Activated CD4-positive, alpha-beta memory T cell treated with anti-CD3 and anti-CD28 coated beads for 36 hours (primary cell): ENCODE results near the gene PRKCQ. TPM values are rescaled to one million over a fixed set of nuclear protein-coding genes. Genes with fewer than 3 reads are reported as not detected.

ENCODE experiments used
- CTCF ChIA-PET: fragments of 350-600 bp; sonication (Branson Sonifier 250); formaldehyde crosslinking; loops from one replicate; lab custom pipeline; 2021; ENCODE audit warnings: antibody characterized with exemption, inconsistent platforms; lab: Charles Lee
- POLR2A ChIA-PET: fragments of 350-600 bp; sonication (Branson Sonifier 250); formaldehyde crosslinking; loops from one replicate; lab custom pipeline; 2021; ENCODE audit warnings: antibody characterized with exemption; lab: Charles Lee
- DNase-seq: peaks from one replicate; pipeline ENCODE4 v3.0.0-alpha.2; 2020
- H3K27ac Mint-ChIP-seq: one replicate; pipeline ENCODE4 v1.8.0; 2021; ENCODE audit warnings: mixed read lengths
- H3K27me3 Mint-ChIP-seq: one replicate; pipeline ENCODE4 v1.8.0; 2021; ENCODE audit warnings: mixed read lengths
- H3K36me3 Mint-ChIP-seq: one replicate; pipeline ENCODE4 v1.8.0; 2021; ENCODE audit warnings: mixed read lengths
- H3K4me1 Mint-ChIP-seq: one replicate; pipeline ENCODE4 v1.8.0; 2021; ENCODE audit warnings: low read depth, mixed read lengths
- H3K4me3 Mint-ChIP-seq: one replicate; pipeline ENCODE4 v1.8.0; 2021; ENCODE audit warnings: mild to moderate bottlenecking, mixed read lengths
- H3K9me3 Mint-ChIP-seq: one replicate; pipeline ENCODE4 v1.8.0; 2021; ENCODE audit warnings: mixed read lengths
- intact Hi-C: fragments of 100-400 bp; cut with micrococcal nuclease; formaldehyde crosslinking; loops from one replicate; pipeline ENCODE4 v1.15.1; 2023
- total RNA-seq, 2 experiments: library from RNA; stranded (reverse); gene quantifications; one replicate each; pipeline ENCODE4 v1.2.3, GENCODE V29; 2021

Gene PRKCQ
- total RNA-seq, 2 experiments from 2014 or later, result 44.3 to 45.2 TPM

DNA sequence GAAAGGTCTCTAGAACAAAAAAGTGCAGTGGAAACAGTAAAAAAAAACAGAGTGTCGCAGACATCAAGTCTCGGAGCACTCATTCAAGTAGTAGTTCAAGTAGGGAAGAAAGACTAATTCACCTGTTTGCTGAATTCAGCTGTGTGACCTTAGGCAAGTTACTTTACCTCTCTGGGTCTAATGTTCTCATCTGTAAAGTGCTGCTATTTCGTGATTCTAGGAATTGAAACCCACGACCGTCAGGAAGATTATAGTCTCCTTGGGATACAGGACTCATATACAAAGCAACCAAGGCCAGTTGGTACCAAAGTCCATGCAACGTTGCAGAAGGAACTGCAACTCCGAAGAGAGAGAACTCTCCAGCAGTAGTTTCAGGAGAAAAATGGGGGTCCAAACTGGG is 26.1 kb downstream of the PRKCQ start:
- CTCF ChIA-PET, result no interaction called here
- peaks cover under 1% of the 10 kb centered on the region for H3K9me3 Mint-ChIP-seq
- intact Hi-C loops, result no loop called here
- no peak for DNase-seq
- no peaks in the 10 kb centered on the region for H3K27me3 Mint-ChIP-seq
- H3K4me3 Mint-ChIP-seq, result no peak overlapping the region
- peaks cover 81% of the 10 kb centered on the region for H3K4me1 Mint-ChIP-seq
- no peak overlapping the region for H3K27ac Mint-ChIP-seq
- peaks cover 11% of the 10 kb centered on the region for H3K36me3 Mint-ChIP-seq
- POLR2A ChIA-PET, result interaction anchor here (0.6 kb wide), 1 partner anchor 47 kb away, joined by 6 read pairs; no protein-coding TSS in a partner anchor

DNA sequence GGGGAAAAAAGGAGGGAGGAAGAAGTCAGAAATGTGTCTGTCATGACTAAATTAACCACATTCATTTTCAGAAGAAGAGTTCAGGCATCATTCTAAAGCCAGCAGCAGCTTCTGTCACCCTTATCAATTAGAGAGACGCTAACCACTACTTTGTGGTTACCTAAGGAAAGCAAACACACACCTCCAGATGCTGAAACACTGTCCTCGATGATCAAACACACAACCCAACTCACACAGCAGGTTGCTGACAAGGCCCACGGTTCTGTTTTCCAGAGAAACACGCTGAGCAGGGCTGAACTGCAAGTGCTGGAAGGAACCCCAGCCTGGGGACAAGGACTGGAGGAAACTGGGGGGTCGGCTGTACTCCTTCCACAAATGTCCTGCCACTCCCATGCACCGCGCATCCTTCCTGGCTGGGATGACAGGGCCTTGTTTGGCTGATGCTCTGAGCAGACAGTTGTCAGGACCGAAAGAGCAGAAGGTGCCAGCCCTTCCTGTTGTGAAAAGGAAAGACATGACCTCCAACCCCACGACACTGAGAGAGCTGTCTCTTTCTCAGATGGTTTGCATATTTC is 36.6 kb downstream of the PRKCQ start:
- H3K36me3 Mint-ChIP-seq, result peaks cover 2% of the 10 kb centered on the region

DNA sequence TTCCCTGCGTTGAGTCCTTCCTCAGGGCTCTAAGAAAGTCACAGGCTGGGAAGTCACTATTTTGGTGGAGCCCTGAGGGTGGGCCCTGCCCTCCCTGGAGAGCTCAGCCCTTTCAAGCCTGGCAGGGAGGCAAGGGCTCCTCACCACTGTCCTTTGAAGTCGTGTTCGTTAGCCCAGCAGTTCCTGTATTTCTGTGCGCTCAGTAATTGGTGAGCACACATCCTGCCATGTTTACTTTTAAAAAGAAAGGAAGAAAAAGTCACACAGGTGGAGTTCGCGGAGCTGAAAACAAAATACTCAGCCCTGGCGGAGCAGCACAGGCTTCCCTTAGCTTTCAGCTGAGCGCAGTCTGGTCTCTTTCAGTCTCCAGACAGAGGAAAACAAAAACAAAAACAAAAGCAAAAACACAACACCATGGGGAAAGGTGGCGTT is 37.1 kb downstream of the PRKCQ start:
- H3K27ac Mint-ChIP-seq, result peak overlapping the region; percentile 99
- ChIA-PET POLR2A (interaction anchor here (1.0 to 2.9 kb wide), 14 partner anchors 12 to 133 kb away, joined by 3 to 27 read pairs (median 5); partner anchors contain the start of gene PRKCQ), CTCF (interaction anchor here (0.6 to 3.0 kb wide), 16 partner anchors 9 to 874 kb away, joined by 3 to 16 read pairs (median 4); no protein-coding TSS in a partner anchor)
- no peaks in the 10 kb centered on the region for H3K27me3 Mint-ChIP-seq
- peak; percentile 65 for DNase-seq
- intact Hi-C loops, result loop anchor here (1.0 to 5.0 kb wide), 12 partner anchors 13 to 126 kb away; no protein-coding TSS in a partner anchor
- no peaks in the 10 kb centered on the region for H3K9me3 Mint-ChIP-seq
- H3K36me3 Mint-ChIP-seq, result peaks cover 2% of the 10 kb centered on the region
- H3K4me1 Mint-ChIP-seq, result peaks cover 73% of the 10 kb centered on the region
- H3K4me3 Mint-ChIP-seq, result peak overlapping the region; percentile 90

More for the DNA sequence above, 36.6 kb downstream of the PRKCQ start:
- DNase-seq, result peak; percentile 78
- intact Hi-C loops, result loop anchor here (1.0 to 5.0 kb wide), 12 partner anchors 13 to 126 kb away; no protein-coding TSS in a partner anchor
- no peaks in the 10 kb centered on the region for H3K27me3 Mint-ChIP-seq
- POLR2A ChIA-PET, result interaction anchor here (0.8 to 2.9 kb wide), 14 partner anchors 12 to 134 kb away, joined by 3 to 27 read pairs (median 5); partner anchors contain the start of gene PRKCQ
- peaks cover 71% of the 10 kb centered on the region for H3K4me1 Mint-ChIP-seq
- H3K4me3 Mint-ChIP-seq, result peak overlapping the region; percentile 90
- no peaks in the 10 kb centered on the region for H3K9me3 Mint-ChIP-seq
- CTCF ChIA-PET, result interaction anchor here (0.6 to 3.0 kb wide), 12 partner anchors 9 to 874 kb away, joined by 3 to 16 read pairs (median 6); no protein-coding TSS in a partner anchor
- H3K27ac Mint-ChIP-seq, result peak overlapping the region; percentile 99

DNA sequence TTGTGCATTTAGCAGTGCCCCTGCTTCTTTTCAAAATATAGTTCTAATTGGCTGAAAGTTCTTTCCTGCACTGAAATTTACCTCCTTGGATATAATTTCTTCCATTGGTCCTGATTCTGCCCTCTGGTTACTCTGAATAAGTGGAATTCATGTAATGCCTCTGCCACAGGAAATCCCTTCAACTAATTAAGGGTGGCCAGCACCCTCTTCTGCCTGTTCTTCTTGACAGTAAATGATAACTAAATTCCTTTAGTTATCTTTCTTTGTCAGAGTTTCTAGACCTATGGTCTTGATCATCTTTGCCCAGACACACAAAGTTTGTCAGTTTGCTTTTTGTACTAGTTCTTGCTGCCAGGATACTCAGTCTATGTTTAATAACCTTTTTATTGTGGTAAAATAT is 40.2 kb downstream of the PRKCQ start:
- H3K36me3 Mint-ChIP-seq, result peaks cover 2% of the 10 kb centered on the region
- peaks cover 83% of the 10 kb centered on the region for H3K4me1 Mint-ChIP-seq
- peak overlapping the region; percentile 5 for H3K27ac Mint-ChIP-seq
- no peaks in the 10 kb centered on the region for H3K27me3 Mint-ChIP-seq
- no peak overlapping the region for H3K4me3 Mint-ChIP-seq
- intact Hi-C loops, result loop anchor here (5.0 kb wide), 1 partner anchor 123 kb away; no protein-coding TSS in a partner anchor
- no peaks in the 10 kb centered on the region for H3K9me3 Mint-ChIP-seq
- ChIA-PET POLR2A (no interaction called here), CTCF (no interaction called here)
- DNase-seq, result no peak

DNA sequence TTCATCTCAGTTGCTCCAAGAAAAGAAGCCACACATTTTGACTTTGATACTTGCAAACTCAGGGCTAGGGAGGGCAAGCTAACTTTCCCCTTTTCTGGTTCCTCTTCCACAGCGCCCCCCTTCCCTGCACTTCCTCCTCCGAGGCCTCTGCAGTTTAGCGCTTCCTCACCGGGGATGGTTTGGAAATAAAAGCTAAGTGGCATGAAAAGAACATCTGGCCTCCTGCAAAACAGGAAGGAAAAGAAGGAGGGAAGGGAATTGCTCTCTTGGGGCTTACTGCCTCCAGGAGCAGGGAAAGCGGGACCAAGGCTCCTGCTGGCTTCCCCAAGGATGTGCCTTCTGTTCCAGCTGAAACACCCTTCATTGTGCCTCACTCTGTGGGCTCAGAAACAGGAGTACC is 42.3 kb downstream of the PRKCQ start:
- Mint-ChIP-seq H3K9me3 (no peaks in the 10 kb centered on the region), H3K27ac (no peak overlapping the region), H3K36me3 (peaks cover 2% of the 10 kb centered on the region), H3K4me1 (peaks cover 80% of the 10 kb centered on the region), H3K4me3 (no peak overlapping the region), H3K27me3 (no peaks in the 10 kb centered on the region)
- ChIA-PET POLR2A (interaction anchor here (1.3 kb wide), 1 partner anchor 20 kb away, joined by 3 read pairs; no protein-coding TSS in a partner anchor), CTCF (interaction anchor here (0.9 to 1.5 kb wide), 3 partner anchors 40 to 110 kb away, joined by 3 to 4 read pairs (median 3); no protein-coding TSS in a partner anchor)
- intact Hi-C loops, result no loop called here
- no peak for DNase-seq

DNA sequence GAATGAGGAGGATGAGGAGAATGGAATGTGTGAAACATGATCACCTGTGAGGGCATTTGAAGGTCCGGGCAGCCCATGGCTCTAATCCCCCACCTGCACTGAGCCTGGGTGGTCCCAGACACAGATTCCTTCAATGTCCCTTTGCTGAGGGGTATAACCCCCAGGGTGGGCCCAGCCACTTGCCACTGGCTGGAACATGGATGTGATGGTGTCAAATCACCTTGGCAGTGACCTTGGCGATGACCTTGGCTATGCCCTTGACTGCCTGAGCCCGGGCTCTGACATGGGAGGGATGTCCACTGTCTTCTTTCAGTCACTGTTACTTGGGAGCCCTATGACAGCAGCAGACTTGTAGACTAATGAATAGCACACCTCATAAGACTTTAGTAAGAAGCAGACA is 44.0 kb downstream of the PRKCQ start:
- no peak for DNase-seq
- Mint-ChIP-seq H3K27ac (peak overlapping the region; percentile 15), H3K9me3 (no peaks in the 10 kb centered on the region), H3K4me1 (peaks cover 80% of the 10 kb centered on the region), H3K27me3 (no peaks in the 10 kb centered on the region), H3K4me3 (no peak overlapping the region), H3K36me3 (peaks cover 4% of the 10 kb centered on the region)
- POLR2A ChIA-PET, result interaction anchor here (0.9 kb wide), 1 partner anchor 17 kb away, joined by 3 read pairs; no protein-coding TSS in a partner anchor
- intact Hi-C loops, result no loop called here
- CTCF ChIA-PET, result interaction anchor here (1.2 kb wide), 1 partner anchor 132 kb away, joined by 3 read pairs; no protein-coding TSS in a partner anchor

DNA sequence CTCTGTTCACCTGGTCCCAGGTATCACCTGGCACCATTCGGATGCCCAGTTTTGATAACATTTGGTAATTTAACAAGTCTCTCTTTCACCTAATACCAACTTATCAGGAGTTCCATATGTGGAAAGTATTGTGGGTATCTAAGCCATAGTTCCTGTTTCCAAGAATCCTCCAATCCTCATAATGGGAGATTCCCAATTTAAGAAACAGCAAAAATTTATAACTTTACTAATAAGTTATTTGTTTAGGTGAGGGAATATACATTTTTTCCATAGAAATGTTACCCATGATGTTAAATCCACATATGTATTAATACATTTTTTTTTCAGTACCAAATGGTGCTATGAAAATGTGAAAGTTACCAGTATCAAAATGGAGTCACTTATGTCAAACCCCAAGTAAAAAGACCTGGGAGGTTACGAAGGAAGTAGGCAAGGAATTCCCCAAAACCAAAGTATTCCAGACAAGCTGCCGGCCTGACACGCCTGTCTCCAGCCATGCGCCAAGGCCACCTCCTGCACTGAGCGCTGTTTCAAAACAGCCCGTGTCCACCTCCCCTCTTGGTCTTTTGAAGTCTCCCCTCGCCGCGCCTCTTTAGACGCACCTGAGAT is 44.8 kb downstream of the PRKCQ start:
- Mint-ChIP-seq H3K27me3 (no peaks in the 10 kb centered on the region), H3K27ac (peak overlapping the region; percentile 15), H3K9me3 (no peaks in the 10 kb centered on the region), H3K4me3 (no peak overlapping the region), H3K36me3 (peaks cover 4% of the 10 kb centered on the region), H3K4me1 (peaks cover 80% of the 10 kb centered on the region)
- intact Hi-C loops, result no loop called here
- ChIA-PET CTCF (interaction anchor here (1.2 kb wide), 1 partner anchor 133 kb away, joined by 3 read pairs; no protein-coding TSS in a partner anchor), POLR2A (interaction anchor here (0.9 kb wide), 1 partner anchor 17 kb away, joined by 3 read pairs; no protein-coding TSS in a partner anchor)
- DNase-seq, result no peak

DNA sequence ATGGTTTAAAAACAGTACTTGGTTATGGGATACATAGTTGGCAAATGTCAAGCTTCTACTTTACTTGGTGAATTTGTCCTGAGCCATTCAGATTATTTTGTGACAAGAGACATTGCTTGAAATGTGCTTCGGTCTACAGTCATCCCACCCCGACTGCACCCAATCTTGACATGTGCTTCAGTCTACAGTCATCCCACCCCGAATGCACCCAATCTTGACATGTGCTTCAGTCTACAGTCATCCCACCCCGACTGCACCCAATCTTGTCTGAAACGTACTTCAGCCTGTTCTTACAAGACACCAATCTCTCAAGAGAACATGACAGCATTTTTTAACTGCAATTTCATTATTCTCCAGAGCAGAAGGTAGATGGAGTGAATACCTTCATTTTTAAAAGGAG is 47.8 kb downstream of the PRKCQ start:
- Mint-ChIP-seq H3K4me3 (no peak overlapping the region), H3K27me3 (no peaks in the 10 kb centered on the region), H3K27ac (peak overlapping the region; percentile 98), H3K4me1 (peaks cover 89% of the 10 kb centered on the region), H3K36me3 (peaks cover 7% of the 10 kb centered on the region), H3K9me3 (no peaks in the 10 kb centered on the region)
- POLR2A ChIA-PET, result interaction anchor here (0.7 to 4.2 kb wide), 4 partner anchors 11 to 46 kb away, joined by 3 to 27 read pairs (median 3); no protein-coding TSS in a partner anchor
- DNase-seq, result peak; percentile 57
- intact Hi-C loops, result no loop called here
- CTCF ChIA-PET, result interaction anchor here (1.0 to 2.5 kb wide), 4 partner anchors 11 to 135 kb away, joined by 3 to 16 read pairs (median 4); no protein-coding TSS in a partner anchor

DNA sequence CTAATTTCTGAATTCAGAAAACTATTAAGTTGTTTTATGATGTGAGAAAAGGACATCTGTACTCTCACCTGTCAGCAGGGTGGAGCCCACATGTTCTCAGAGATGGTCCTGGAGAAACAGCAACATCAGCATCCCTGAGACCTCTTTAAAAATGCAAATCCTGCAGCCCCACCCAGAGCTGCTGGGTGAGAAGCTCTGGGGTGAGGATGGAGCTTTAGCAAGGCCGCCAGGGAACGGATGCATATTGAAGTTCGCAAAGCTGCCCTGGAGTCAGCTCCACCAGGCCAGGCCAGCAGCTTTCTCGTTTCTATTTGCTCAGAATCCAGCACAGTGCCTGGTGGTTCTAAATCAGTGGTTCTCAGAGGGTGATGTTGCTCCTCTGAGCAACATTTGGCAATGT is 49.1 kb downstream of the PRKCQ start:
- CTCF ChIA-PET, result interaction anchor here (0.8 to 2.5 kb wide), 12 partner anchors 11 to 137 kb away, joined by 3 to 16 read pairs (median 4); partner anchors contain the start of gene PRKCQ

DNA sequence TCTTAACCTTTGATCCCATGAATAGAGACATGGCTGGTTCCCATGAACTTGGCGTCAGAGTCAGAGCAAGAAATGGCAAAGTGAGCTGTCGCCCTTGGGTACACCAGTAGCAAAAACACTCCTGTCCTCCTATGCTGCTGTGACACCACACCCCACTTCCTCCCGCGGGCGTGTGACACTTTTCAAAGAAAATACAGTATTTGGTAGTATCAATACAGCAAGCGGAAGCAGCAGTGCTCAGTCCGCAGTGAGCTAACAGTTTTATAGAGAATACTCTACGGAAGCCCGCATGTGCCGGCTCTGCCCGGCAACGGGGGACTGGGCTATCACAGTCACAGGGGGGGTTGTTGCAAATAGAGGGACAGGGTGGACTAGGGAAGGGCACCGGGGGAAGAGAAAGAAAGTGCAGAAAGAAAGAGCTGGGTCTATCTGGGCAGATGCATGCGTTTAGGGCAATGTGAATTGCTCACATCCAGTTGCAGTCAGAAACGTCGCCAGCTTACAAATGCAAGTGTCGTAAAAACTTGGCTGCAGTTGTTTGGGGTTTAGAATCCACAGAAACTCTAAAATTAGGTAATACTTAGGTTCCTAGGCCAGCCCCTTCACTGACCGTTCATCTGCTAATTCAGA is 49.8 kb downstream of the PRKCQ start:
- intact Hi-C loops, result loop anchor here (1.0 to 2.0 kb wide), 7 partner anchors 11 to 56 kb away; no protein-coding TSS in a partner anchor
- Mint-ChIP-seq H3K27ac (peak overlapping the region; percentile 98), H3K36me3 (peaks cover 15% of the 10 kb centered on the region), H3K4me3 (peak overlapping the region; percentile 82), H3K27me3 (no peaks in the 10 kb centered on the region), H3K9me3 (no peaks in the 10 kb centered on the region), H3K4me1 (peaks cover 88% of the 10 kb centered on the region)
- POLR2A ChIA-PET, result interaction anchor here (0.6 to 4.2 kb wide), 16 partner anchors 11 to 90 kb away, joined by 3 to 27 read pairs (median 4); no protein-coding TSS in a partner anchor
- CTCF ChIA-PET, result interaction anchor here (0.6 to 2.5 kb wide), 14 partner anchors 10 to 138 kb away, joined by 3 to 16 read pairs (median 4); partner anchors contain the start of gene PRKCQ
- DNase-seq, result peak; percentile 91

More for the DNA sequence above, 49.1 kb downstream of the PRKCQ start:
- Mint-ChIP-seq H3K9me3 (no peaks in the 10 kb centered on the region), H3K36me3 (peaks cover 12% of the 10 kb centered on the region), H3K4me3 (peak overlapping the region; percentile 82), H3K27ac (peak overlapping the region; percentile 98), H3K4me1 (peaks cover 89% of the 10 kb centered on the region), H3K27me3 (no peaks in the 10 kb centered on the region)
- DNase-seq, result peak; percentile 36
- POLR2A ChIA-PET, result interaction anchor here (0.6 to 4.2 kb wide), 16 partner anchors 12 to 77 kb away, joined by 3 to 27 read pairs (median 4); no protein-coding TSS in a partner anchor
- intact Hi-C loops, result loop anchor here (1.0 to 2.0 kb wide), 7 partner anchors 12 to 57 kb away; no protein-coding TSS in a partner anchor
